Measurements from ENCODE around the gene ZNF440.
"Not testable (repeated sequence)": the region's sequence is repeated elsewhere in the genome, so short reads cannot be mapped to it uniquely, and the experiment has no call there.

Gene ZNF440

GRCh38 chr19:11848594-11849469 is 34.8 kb downstream of the ZNF440 start, which contains the start of gene ZNF439:
Gene ZNF439 (plus strand): TSS chr19:11848726. CDS start chr19:11848868, 142 bp downstream.
- Histone ChIP-seq H3K4me3 (ENCODE audit: low read length, poor library complexity, severe bottlenecking) (peak within 1 kb of the TSS; percentile 78), H3K36me3 (ENCODE audit: insufficient read depth, low read length) (0 out of 2 replicates have a peak, but pooled peaks cover 1% of the 10 kb centered on the region), H3K27me3 (ENCODE audit: insufficient read depth, low read length, poor library complexity, severe bottlenecking) (no peaks in the 10 kb centered on the region), H3K4me2 (ENCODE audit: low read depth, low read length, poor library complexity, severe bottlenecking) (peak within 1 kb of the TSS; percentile 96), H4K20me1 (ENCODE audit: insufficient read depth, low read length, poor library complexity, severe bottlenecking) (peaks cover 5% of the 10 kb centered on the region), H3F3A (ENCODE audit: low read depth) (no peaks in the 10 kb centered on the region), H3K9me3 (ENCODE audit: insufficient read depth, low read depth, low read length) (peaks cover 9% of the 10 kb centered on the region; the same call in 1 of the 2 replicates), H3K79me2 (ENCODE audit: insufficient read depth, low read length) (peaks cover 50% of the 10 kb centered on the region), H2AFZ (ENCODE audit: low read length) (peak within 1 kb of the TSS; percentile 78), H3K4me1 (ENCODE audit: insufficient read depth, low read length, poor library complexity, severe bottlenecking) (peaks cover 6% of the 10 kb centered on the region), H3K9ac (ENCODE audit: low read depth, low read length, poor library complexity, severe bottlenecking) (peak within 1 kb of the TSS; percentile 78), H3K9me2 (replicated peaks; ENCODE audit: low read depth, low read length) (no peaks in the 10 kb centered on the region)
- no peak for TF ChIP-seq EZH2phosphoT487 (IDR thresholded peaks at IDR 0.05; ENCODE audit: borderline replicate concordance)
- TF ChIP-seq, protein P1, sequence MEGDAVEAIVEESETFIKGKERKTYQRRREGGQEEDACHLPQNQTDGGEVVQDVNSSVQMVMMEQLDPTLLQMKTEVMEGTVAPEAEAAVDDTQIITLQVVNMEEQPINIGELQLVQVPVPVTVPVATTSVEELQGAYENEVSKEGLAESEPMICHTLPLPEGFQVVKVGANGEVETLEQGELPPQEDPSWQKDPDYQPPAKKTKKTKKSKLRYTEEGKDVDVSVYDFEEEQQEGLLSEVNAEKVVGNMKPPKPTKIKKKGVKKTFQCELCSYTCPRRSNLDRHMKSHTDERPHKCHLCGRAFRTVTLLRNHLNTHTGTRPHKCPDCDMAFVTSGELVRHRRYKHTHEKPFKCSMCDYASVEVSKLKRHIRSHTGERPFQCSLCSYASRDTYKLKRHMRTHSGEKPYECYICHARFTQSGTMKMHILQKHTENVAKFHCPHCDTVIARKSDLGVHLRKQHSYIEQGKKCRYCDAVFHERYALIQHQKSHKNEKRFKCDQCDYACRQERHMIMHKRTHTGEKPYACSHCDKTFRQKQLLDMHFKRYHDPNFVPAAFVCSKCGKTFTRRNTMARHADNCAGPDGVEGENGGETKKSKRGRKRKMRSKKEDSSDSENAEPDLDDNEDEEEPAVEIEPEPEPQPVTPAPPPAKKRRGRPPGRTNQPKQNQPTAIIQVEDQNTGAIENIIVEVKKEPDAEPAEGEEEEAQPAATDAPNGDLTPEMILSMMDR (conservative IDR thresholded peaks at IDR 0.05; ENCODE audit: low read length), result no peak

DNA sequence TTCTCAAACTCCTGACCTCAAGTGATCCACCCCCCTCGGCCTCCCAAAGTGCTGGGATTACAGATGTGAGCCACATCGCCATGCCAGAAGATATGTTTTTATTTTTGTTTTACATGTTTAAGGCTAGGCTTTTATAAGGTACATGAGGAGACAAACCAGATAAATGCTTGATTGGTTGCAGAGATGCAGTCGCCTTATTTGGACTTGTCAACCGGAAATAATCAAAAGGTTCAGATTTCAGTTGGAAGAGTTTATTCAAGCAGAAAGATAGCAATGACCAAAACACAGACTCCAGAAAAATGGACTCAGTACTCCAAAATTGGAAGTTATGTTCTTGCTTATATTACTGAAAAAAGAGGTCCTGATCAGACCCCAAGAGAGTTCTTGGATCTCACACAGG is 36.2 kb downstream of the ZNF440 start:
- Histone ChIP-seq H3K9me3 (ENCODE audit: insufficient read depth, low read depth, low read length) (peaks cover 12% of the 10 kb centered on the region; the same call in 1 of the 2 replicates), H3K9ac (ENCODE audit: low read depth, low read length, poor library complexity, severe bottlenecking) (peak overlapping the region; percentile 78), H3K4me3 (ENCODE audit: low read length, poor library complexity, severe bottlenecking) (peak overlapping the region; percentile 78), H3K79me2 (ENCODE audit: insufficient read depth, low read length) (peaks cover 54% of the 10 kb centered on the region), H3K4me2 (ENCODE audit: low read depth, low read length, poor library complexity, severe bottlenecking) (peak overlapping the region; percentile 96)
- H3K9me2 ChIP-seq (replicated peaks; ENCODE audit: low read depth, low read length); H3K4me1 ChIP-seq (ENCODE audit: insufficient read depth, low read length, poor library complexity, severe bottlenecking); H4K20me1 ChIP-seq (ENCODE audit: insufficient read depth, low read length, poor library complexity, severe bottlenecking); H3K36me3 ChIP-seq (ENCODE audit: insufficient read depth, low read length); H2AFZ ChIP-seq (ENCODE audit: low read length); H3F3A ChIP-seq (ENCODE audit: low read depth); H3K27me3 ChIP-seq (ENCODE audit: insufficient read depth, low read length, poor library complexity, severe bottlenecking): not testable (repeated sequence)

- Histone ChIP-seq H3K9me3 (ENCODE audit: insufficient read depth, low read depth, low read length) (peaks cover 13% of the 10 kb centered on the region; the same call in 1 of the 2 replicates), H2AFZ (ENCODE audit: low read length) (no peak overlapping the region), H4K20me1 (ENCODE audit: insufficient read depth, low read length, poor library complexity, severe bottlenecking) (peaks cover 5% of the 10 kb centered on the region), H3K27me3 (ENCODE audit: insufficient read depth, low read length, poor library complexity, severe bottlenecking) (no peaks in the 10 kb centered on the region), H3K4me1 (ENCODE audit: insufficient read depth, low read length, poor library complexity, severe bottlenecking) (no peaks in the 10 kb centered on the region), H3K4me3 (ENCODE audit: low read length, poor library complexity, severe bottlenecking) (no peak overlapping the region), H3K79me2 (ENCODE audit: insufficient read depth, low read length) (peaks cover 54% of the 10 kb centered on the region), H3K9me2 (replicated peaks; ENCODE audit: low read depth, low read length) (no peaks in the 10 kb centered on the region), H3K9ac (ENCODE audit: low read depth, low read length, poor library complexity, severe bottlenecking) (no peak overlapping the region), H3K36me3 (ENCODE audit: insufficient read depth, low read length) (0 out of 2 replicates have a peak, but pooled peaks cover 2% of the 10 kb centered on the region), H3F3A (ENCODE audit: low read depth) (no peaks in the 10 kb centered on the region), H3K4me2 (ENCODE audit: low read depth, low read length, poor library complexity, severe bottlenecking) (no peak overlapping the region)
- TF ChIP-seq EZH2phosphoT487 (IDR thresholded peaks at IDR 0.05; ENCODE audit: borderline replicate concordance), result no peak
These were observed 39.3 kb downstream of the ZNF440 start for GRCh38 chr19:11853358-11853757.

DNA sequence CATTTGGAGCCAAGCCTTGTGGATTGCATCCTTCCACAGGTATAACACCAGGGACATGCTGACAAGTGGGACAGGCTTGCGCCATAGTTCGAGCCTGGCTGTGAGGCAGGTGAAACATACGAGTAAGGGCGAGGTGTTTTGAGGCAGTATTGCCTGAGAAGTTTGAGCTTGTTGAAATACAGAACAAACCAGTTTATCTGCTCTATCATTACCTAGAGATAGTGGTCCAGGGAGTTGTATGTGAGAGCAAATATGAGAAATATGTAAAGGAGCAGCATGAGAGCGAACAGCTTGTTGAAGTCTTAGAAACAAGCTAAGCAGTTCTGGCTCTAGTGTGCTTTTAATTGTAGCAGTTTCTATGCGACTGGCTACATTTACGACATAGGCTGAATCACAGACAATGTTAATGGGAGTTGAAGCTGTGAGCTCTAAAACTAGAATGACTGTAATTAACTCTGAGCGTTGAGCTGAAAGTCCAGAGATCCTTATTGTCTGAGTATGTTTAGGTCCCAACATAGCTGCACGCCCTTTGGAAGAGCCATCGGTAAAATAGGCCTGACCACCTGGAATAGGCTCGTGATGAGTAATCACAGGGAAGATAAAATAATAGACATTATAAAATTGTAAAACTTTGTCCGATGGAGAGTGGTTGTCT is 42.6 kb downstream of the ZNF440 start:
- Histone ChIP-seq H4K20me1 (ENCODE audit: insufficient read depth, low read length, poor library complexity, severe bottlenecking) (no peaks in the 10 kb centered on the region), H3K4me3 (ENCODE audit: low read length, poor library complexity, severe bottlenecking) (no peak overlapping the region), H3K4me2 (ENCODE audit: low read depth, low read length, poor library complexity, severe bottlenecking) (no peak overlapping the region), H3K9ac (ENCODE audit: low read depth, low read length, poor library complexity, severe bottlenecking) (no peak overlapping the region), H3K9me2 (replicated peaks; ENCODE audit: low read depth, low read length) (no peaks in the 10 kb centered on the region), H3F3A (ENCODE audit: low read depth) (no peaks in the 10 kb centered on the region), H3K9me3 (ENCODE audit: insufficient read depth, low read depth, low read length) (peaks cover 26% of the 10 kb centered on the region; the same call in 1 of the 2 replicates), H2AFZ (ENCODE audit: low read length) (no peak overlapping the region), H3K4me1 (ENCODE audit: insufficient read depth, low read length, poor library complexity, severe bottlenecking) (no peaks in the 10 kb centered on the region), H3K36me3 (ENCODE audit: insufficient read depth, low read length) (0 out of 2 replicates have a peak, but pooled peaks cover 2% of the 10 kb centered on the region), H3K79me2 (ENCODE audit: insufficient read depth, low read length) (peaks cover 22% of the 10 kb centered on the region), H3K27me3 (ENCODE audit: insufficient read depth, low read length, poor library complexity, severe bottlenecking) (no peaks in the 10 kb centered on the region)
- TF ChIP-seq EZH2phosphoT487 (IDR thresholded peaks at IDR 0.05; ENCODE audit: borderline replicate concordance), result no peak
- TF ChIP-seq, protein P1 (conservative IDR thresholded peaks at IDR 0.05; ENCODE audit: low read length), result no peak
